Astrocyte (in vitro differentiated cells and primary cell): Measurements from ENCODE around the gene SSBP2. TPM values are rescaled to one million over a fixed set of nuclear protein-coding genes. Genes with fewer than 3 reads are reported as not detected.
A peak's percentile ranks its signal among the peaks of the same experiment; 100 is the strongest.

Source experiments
- DNase-seq: peaks from one replicate; pipeline ENCODE4 v3.0.0-alpha.2; 2010; ENCODE audit warnings: low read depth
- FAIRE-seq: peaks from 2 replicates; lab custom pipeline; 2011; peaks lifted over from hg19 to GRCh38; lab: Jason Lieb, UNC
- H2AFZ ChIP-seq: 2 replicates; pipeline ENCODE4 v1.6.0; 2012; ENCODE audit warnings: low read depth, low read length, inconsistent platforms
- H3K27ac ChIP-seq: 2 replicates; pipeline ENCODE4 v1.5.1; 2011; ENCODE audit warnings: low read depth, low read length, inconsistent platforms
- H3K27me3 ChIP-seq: 2 replicates; pipeline ENCODE4 v1.6.0; 2011; ENCODE audit warnings: low read length, inconsistent platforms; ENCODE audit not compliant: insufficient read depth
- H3K36me3 ChIP-seq: 2 replicates; pipeline ENCODE4 v1.5.1; 2011; ENCODE audit warnings: low read length, inconsistent platforms; ENCODE audit not compliant: insufficient read depth
- H3K4me1 ChIP-seq: 2 replicates; pipeline ENCODE4 v1.5.1; 2011; ENCODE audit warnings: low read length, inconsistent platforms; ENCODE audit not compliant: insufficient read depth
- H3K4me2 ChIP-seq: 2 replicates; pipeline ENCODE4 v1.6.0; 2012; ENCODE audit warnings: low read length, inconsistent platforms
- H3K4me3 ChIP-seq: 2 replicates; pipeline ENCODE4 v1.5.1; 2011; ENCODE audit warnings: low read depth, mild to moderate bottlenecking, low read length, inconsistent platforms; ENCODE audit not compliant: insufficient read depth
- H3K79me2 ChIP-seq: 2 replicates; pipeline ENCODE4 v1.6.0; 2012; ENCODE audit warnings: mild to moderate bottlenecking, low read length, inconsistent platforms; ENCODE audit not compliant: insufficient read depth
- H3K9ac ChIP-seq: 2 replicates; pipeline ENCODE4 v1.6.0; 2012; ENCODE audit warnings: mild to moderate bottlenecking, low read length, inconsistent platforms
- H3K9me3 ChIP-seq: 2 replicates; pipeline ENCODE4 v1.5.1; 2012; ENCODE audit warnings: low read depth, mild to moderate bottlenecking, low read length, inconsistent platforms; ENCODE audit not compliant: insufficient read depth
- H4K20me1 ChIP-seq: 2 replicates; pipeline ENCODE4 v1.6.0; 2012; ENCODE audit warnings: low read length, inconsistent platforms; ENCODE audit not compliant: insufficient read depth
- H3K27ac Mint-ChIP-seq: one replicate; pipeline ENCODE4 v1.8.0; 2021; ENCODE audit warnings: mild to moderate bottlenecking, mixed read lengths; ENCODE audit not compliant: unreplicated experiment
- H3K27me3 Mint-ChIP-seq: one replicate; pipeline ENCODE4 v1.8.0; 2021; ENCODE audit warnings: low read depth, mixed read lengths; ENCODE audit not compliant: unreplicated experiment
- H3K36me3 Mint-ChIP-seq: one replicate; pipeline ENCODE4 v1.8.0; 2021; ENCODE audit warnings: low read depth, mixed read lengths; ENCODE audit not compliant: unreplicated experiment
- H3K4me1 Mint-ChIP-seq: one replicate; pipeline ENCODE4 v1.8.0; 2021; ENCODE audit warnings: low read depth, mixed read lengths; ENCODE audit not compliant: unreplicated experiment
- H3K4me3 Mint-ChIP-seq: one replicate; pipeline ENCODE4 v1.8.0; 2021; ENCODE audit warnings: mild to moderate bottlenecking, moderate library complexity, mixed read lengths; ENCODE audit not compliant: unreplicated experiment
- H3K9me3 Mint-ChIP-seq: one replicate; pipeline ENCODE4 v1.8.0; 2021; ENCODE audit warnings: mild to moderate bottlenecking, mixed read lengths; ENCODE audit not compliant: unreplicated experiment
- CTCF ChIP-seq: IDR thresholded peaks from 2 replicates; pipeline ENCODE4 v1.5.1; 2011; ENCODE audit warnings: low read depth, mild to moderate bottlenecking, inconsistent platforms, low read length, moderate library complexity; ENCODE audit not compliant: insufficient read depth
- EZH2 ChIP-seq: IDR thresholded peaks from 2 replicates; pipeline ENCODE4 v1.6.1; 2012; ENCODE audit warnings: mild to moderate bottlenecking, low read length, inconsistent platforms; ENCODE audit not compliant: insufficient read depth
- total RNA-seq: library from RNA; stranded (reverse); gene quantifications from 2 replicates; pipeline ENCODE4 v1.2.1, GENCODE V29; 2021

SSBP2 gene
- total RNA-seq, 1 donor from 2014 or later, result 59.8 TPM

DNA sequence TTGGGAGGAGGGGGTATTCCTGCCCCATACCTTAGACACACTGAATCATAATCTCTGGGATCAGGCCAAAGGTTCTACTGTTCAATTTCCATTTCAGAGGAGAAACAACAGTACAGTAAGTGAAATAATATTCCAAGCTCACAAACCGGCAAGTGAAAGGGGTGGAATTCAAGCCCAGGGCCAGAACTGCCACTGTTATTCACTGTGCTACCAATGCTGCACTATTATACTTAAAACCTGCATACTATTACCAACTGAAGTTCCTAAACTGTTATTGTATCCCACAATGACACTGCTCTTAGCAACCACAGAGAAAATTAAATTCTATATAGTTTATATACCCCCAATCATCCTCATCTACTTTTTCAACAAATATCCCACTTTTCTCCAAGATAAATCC lies 24.6 kb downstream of the SSBP2 start:
- Histone ChIP-seq H3K36me3 (no peaks in the 10 kb centered on the region), H4K20me1 (peaks cover 3% of the 10 kb centered on the region), H2AFZ (no peak overlapping the region), H3K27me3 (no peaks in the 10 kb centered on the region), H3K9ac (no peak overlapping the region), H3K9me3 (no peaks in the 10 kb centered on the region), H3K4me1 (no peaks in the 10 kb centered on the region), H3K4me3 (no peak overlapping the region), H3K27ac (no peak overlapping the region), H3K79me2 (no peaks in the 10 kb centered on the region), H3K4me2 (no peak overlapping the region)
- Mint-ChIP-seq H3K27ac (no peak overlapping the region), H3K4me1 (peaks cover 14% of the 10 kb centered on the region), H3K9me3 (no peaks in the 10 kb centered on the region), H3K27me3 (no peaks in the 10 kb centered on the region), H3K4me3 (no peak overlapping the region), H3K36me3 (no peaks in the 10 kb centered on the region)
- DNase-seq (peak; percentile 36), FAIRE-seq (no peak)
- no peak for TF ChIP-seq EZH2
- no peak for TF ChIP-seq CTCF

GRCh38 chr5:81724571-81724970 lies 26.3 kb downstream of the SSBP2 start:
- H2AFZ ChIP-seq, result no peak overlapping the region
- no peaks in the 10 kb centered on the region for H3K4me1 ChIP-seq
- no peaks in the 10 kb centered on the region for H3K9me3 Mint-ChIP-seq
- H3K27ac ChIP-seq, result no peak overlapping the region
- H3K27me3 Mint-ChIP-seq, result no peaks in the 10 kb centered on the region
- no peak overlapping the region for H3K27ac Mint-ChIP-seq
- H3K79me2 ChIP-seq, result no peaks in the 10 kb centered on the region
- no peaks in the 10 kb centered on the region for H3K36me3 Mint-ChIP-seq
- H3K27me3 ChIP-seq, result no peaks in the 10 kb centered on the region
- TF ChIP-seq CTCF, result no peak
- TF ChIP-seq EZH2, result no peak
- no peak overlapping the region for H3K9ac ChIP-seq
- peaks cover 3% of the 10 kb centered on the region for H4K20me1 ChIP-seq
- H3K36me3 ChIP-seq, result no peaks in the 10 kb centered on the region
- FAIRE-seq (no peak), DNase-seq (no peak)
- no peaks in the 10 kb centered on the region for H3K9me3 ChIP-seq
- no peak overlapping the region for H3K4me2 ChIP-seq
- peaks cover 22% of the 10 kb centered on the region for H3K4me1 Mint-ChIP-seq
- no peak overlapping the region for H3K4me3 ChIP-seq
- H3K4me3 Mint-ChIP-seq, result no peak overlapping the region

GRCh38 chr5:81724108-81724507 lies 26.8 kb downstream of the SSBP2 start:
- H3K27me3 Mint-ChIP-seq, result no peaks in the 10 kb centered on the region
- H3K9me3 Mint-ChIP-seq, result no peaks in the 10 kb centered on the region
- no peak for TF ChIP-seq CTCF
- no peak for TF ChIP-seq EZH2

More at GRCh38 chr5:81724108-81724507, 26.8 kb downstream of the SSBP2 start:
- H4K20me1 ChIP-seq, result peaks cover 3% of the 10 kb centered on the region
- no peaks in the 10 kb centered on the region for H3K27me3 ChIP-seq
- H2AFZ ChIP-seq, result no peak overlapping the region
- FAIRE-seq (no peak), DNase-seq (no peak)
- H3K79me2 ChIP-seq, result no peaks in the 10 kb centered on the region
- H3K9me3 ChIP-seq, result no peaks in the 10 kb centered on the region
- no peak overlapping the region for H3K9ac ChIP-seq
- H3K4me2 ChIP-seq, result no peak overlapping the region
- no peaks in the 10 kb centered on the region for H3K36me3 ChIP-seq
- no peak overlapping the region for H3K27ac ChIP-seq
- Mint-ChIP-seq H3K4me3 (no peak overlapping the region), H3K27ac (no peak overlapping the region), H3K36me3 (no peaks in the 10 kb centered on the region), H3K4me1 (peaks cover 24% of the 10 kb centered on the region)
- H3K4me3 ChIP-seq, result no peak overlapping the region
- H3K4me1 ChIP-seq, result no peaks in the 10 kb centered on the region
